Fibroblast of upper back skin (primary cell): ENCODE results near the gene ENOSF1.
"Not testable (repeated sequence)": the region's sequence is repeated elsewhere in the genome, so short reads cannot be mapped to it uniquely, and the experiment has no call there.

Experiments used
- DNase-seq: peaks from one replicate; pipeline ENCODE4 v3.0.0-alpha.2; 2013

ENOSF1 gene, protein sequence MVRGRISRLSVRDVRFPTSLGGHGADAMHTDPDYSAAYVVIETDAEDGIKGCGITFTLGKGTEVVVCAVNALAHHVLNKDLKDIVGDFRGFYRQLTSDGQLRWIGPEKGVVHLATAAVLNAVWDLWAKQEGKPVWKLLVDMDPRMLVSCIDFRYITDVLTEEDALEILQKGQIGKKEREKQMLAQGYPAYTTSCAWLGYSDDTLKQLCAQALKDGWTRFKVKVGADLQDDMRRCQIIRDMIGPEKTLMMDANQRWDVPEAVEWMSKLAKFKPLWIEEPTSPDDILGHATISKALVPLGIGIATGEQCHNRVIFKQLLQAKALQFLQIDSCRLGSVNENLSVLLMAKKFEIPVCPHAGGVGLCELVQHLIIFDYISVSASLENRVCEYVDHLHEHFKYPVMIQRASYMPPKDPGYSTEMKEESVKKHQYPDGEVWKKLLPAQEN

DNA sequence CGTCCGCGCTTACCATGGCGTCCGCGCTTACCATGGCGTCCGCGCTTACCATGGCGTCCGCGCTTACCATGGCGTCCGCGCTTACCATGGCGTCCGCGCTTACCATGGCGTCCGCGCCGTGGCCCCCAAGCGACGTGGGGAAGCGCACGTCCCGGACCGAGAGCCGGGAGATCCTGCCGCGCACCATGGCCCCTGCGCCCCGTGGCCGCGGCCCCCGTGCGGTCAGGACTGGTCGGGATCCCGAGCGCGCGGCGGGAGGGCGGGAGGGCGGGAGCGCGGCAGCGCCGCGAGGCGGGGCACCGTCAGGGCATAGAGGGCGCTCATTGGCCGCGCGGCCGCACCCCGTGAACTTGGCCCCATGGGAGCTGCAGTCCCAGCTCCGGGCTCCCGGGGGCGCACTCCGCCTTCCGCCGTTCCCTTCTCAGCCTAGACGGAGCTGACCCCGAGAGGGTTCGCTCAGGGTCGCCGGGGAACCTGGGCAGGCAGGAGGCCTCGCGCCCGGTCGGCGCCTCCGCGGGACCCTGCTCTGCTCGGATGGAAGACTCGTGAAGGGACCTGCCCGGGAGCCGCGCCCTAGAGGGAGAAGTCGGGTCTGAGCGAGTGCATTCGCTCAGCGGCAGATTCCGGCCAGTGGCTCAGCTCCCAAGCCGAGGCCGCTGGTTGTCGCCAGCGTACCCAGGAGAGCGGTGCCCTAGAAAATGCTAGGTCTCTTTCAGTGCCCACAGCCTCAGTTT lies at the start of gene ENOSF1:
TSS of gene ENOSF1 (minus strand) at position 230 of the 734 bp plus-strand sequence. CDS start at position 187, 43 bp downstream.
- DNase-seq, result peak; percentile 79

DNA sequence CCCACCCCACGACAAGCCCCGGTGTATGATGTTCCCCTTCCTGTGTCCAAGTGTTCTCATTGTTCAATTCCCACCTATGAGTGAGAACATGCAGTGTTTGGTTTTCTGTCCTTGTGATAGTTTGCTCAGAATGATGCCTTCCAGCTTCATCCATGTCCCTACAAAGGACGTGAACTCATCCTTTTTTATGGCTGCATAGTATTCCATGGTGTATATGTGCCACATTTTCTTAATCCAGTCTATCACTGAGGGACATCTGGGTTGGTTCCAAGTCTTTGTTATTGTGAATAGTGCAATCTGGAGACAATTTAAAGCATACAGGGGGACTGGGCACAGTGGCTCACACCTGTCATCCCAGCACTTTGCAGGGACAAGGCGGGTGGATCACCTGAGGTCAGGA lies 47.4 kb upstream of the ENOSF1 start:
- DNase-seq, result not testable (repeated sequence)

DNA sequence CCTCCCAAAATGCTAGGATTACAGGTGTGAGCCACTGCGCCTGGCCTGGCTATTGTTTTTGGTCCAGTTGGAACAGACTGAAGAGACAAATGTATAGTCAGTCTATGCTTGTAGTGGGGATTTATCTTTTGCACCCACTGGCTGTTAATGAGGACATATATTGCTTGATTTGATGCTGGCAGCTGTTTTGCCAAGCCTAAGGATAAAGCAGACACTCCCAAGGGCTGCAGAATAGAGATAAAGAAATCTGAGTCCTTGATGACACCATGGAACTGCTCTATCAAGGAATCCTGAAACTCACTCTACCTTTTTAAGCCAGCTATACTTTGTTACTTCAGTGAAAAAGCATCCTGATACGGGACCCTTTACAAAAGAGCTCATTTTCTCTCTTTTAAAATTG lies 43.1 kb upstream of the ENOSF1 start:
- DNase-seq, result no peak

DNA sequence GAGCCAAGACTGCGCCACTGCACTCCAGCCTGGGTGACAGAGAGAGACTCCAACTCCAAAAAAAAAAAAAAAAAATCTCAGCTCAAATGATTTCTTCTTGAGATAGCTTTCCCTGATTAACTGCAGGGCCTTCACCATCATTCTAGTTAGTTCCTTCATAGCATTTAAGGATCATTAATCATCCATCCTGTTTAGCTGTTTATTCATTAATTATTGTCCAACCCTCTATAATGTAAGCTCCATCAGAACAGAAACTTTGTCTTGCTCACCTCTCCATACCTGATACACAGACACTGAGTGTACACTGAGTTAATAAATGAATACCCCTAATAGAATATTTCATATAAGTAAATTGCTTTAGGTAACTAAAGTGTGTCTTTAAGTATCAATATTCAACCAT lies 42.2 kb upstream of the ENOSF1 start:
- DNase-seq, result no peak

DNA sequence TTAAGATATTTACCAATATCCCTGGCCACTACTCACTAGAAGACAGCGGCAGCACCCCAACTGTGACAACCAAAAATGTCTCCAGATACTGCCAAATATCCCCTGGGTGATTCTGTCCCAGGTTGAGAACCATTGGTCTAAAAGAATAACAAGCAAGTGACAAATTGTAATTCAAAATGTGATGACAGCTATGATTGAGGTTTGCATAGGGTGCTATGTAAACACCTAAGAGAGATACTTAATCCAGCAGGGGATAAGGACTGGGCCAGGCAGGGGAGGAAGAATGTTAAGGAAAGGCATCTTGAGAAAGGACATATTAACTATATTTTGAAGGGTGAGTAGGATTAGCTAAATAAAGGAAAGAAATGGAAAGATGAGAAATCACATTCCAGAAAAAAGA lies 38.0 kb upstream of the ENOSF1 start:
- DNase-seq, result no peak

DNA sequence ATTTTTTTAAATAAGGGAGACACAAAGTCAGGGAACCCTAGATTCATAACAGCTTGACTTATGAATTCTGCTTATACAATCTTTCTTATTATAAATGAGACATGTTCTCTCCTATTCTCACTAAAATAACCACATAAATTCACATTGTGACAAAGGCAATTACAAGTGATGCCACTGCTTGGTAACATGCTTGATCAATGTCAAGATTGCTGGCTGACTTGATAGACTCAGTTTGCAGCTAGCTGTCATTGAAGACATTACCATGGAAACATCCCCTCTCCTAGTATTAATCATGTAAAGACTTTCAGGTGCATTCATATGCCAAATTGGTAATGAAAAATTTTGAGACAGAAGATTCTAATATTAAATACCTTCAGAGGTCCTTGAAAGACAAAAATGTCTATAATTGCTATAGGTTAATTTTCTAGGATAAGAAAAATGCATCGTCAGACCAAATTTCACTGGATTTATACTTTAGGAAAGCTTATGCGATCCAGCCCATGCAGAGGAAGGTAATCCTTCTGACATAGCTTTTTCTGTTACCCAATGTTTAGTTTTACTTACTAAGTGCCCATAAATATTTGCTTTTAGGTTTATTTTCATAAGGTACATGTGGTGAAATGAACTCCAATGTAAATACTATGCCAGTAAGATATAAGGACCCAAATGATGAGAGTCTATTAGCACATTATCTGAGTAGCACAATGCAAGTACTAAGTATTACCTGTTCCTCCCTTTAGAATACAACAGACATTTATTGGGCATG lies 32.6 kb upstream of the ENOSF1 start:
- DNase-seq, result no peak

DNA sequence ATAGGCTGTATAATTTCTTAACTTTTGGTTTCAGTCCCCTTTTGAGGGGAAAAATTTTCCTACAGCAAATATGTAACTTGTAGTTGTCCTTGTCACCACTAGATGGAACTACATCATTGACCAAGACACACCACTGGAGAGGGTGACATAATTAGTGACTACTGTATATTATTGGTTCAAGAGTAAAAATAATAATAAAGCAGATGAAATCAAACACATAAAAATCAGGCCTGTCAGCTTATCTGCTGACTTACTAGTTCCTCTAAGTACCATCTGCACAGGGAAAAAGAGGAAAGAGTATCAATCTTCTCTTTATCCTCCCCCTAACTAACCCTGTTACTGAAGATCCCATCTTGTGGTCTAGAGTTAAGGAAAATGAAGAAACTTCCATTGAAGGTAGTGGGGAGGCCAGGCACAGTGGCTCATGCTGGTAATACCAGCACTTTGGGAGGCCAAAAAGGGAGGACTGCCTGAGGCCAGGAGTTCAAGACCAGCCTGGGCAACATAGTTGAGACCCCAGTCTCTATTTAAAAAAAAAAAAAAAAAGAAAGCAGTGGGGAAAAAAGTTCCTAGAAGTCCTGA lies 29.6 kb upstream of the ENOSF1 start:
- DNase-seq, result peak; percentile 39

DNA sequence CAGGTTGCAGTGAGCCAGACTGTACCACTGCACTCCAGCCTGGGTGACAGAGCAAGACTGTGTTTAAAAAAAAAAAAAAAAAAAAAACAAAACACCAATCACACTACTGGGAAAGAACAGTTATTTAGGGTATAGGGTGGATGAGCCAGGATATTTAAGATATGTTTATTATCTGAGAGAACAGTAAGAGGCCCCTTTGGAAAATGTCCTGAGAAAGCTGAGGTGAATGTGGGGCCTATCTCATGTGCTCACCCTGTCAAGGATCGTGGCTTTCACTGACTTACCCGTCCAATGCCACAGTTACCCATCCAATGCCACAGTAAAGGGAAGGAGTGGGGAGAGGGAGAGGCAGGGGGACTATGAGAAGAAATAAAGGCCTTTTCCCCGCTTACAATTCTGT lies 19.9 kb upstream of the ENOSF1 start:
- no peak for DNase-seq

DNA sequence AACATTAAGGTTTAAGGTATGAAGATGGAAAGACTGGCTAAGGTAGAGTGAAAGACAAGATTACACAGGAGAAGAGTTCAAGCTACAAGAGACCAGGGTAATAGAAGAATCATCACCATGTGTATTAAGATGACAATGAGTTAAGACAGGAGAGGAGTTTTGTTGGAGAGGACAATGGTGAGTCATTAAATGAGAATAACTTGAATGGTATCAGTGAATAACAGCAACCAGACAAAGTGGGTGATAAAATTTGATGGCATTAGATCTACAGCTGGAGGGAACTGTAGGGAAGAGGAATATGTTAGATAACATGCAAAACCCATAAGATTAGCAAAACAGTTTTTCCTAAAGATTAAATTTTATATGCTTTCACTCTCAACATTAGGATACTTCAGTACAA lies 18.8 kb upstream of the ENOSF1 start:
- peak; percentile 12 for DNase-seq

DNA sequence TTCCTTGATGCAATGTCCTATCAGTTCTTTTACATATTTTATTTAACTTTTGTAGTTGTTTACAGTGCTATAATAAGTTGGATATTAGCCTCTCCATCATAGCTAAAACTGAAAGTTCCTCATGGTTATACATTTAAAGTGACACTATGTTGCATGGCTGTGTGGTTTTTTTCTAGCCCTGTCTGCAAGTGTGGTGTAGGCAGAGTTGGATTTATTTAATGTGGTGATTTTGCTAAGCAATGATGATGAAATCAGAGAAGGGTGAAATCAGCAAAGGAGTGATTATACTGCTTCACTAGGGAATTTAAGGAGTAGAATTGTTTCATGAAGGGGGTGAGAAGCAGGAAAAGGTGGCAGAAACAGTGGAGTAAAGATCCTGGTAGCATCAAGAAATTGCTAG lies 18.3 kb upstream of the ENOSF1 start:
- DNase-seq, result no peak

DNA sequence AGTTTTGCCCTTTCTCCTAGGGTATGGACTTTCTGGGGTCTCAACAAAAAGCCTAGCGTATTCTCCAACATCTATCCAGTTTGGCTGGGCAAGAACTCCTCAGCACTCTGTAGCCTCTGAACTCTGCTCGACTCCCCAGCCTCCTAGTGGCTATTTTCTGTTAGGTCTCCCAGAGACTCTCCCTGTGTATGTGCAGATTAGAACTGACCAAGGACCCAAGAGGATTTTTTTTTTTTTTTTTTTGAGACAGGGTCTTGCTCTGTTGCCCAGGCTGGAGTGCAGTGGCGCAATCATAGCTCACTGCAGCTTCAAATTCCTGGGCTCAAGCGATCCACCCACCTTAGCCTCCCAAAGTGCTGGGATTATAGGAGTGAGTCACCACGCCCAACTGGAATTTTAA lies 17.7 kb upstream of the ENOSF1 start:
- DNase-seq, result not testable (repeated sequence)

DNA sequence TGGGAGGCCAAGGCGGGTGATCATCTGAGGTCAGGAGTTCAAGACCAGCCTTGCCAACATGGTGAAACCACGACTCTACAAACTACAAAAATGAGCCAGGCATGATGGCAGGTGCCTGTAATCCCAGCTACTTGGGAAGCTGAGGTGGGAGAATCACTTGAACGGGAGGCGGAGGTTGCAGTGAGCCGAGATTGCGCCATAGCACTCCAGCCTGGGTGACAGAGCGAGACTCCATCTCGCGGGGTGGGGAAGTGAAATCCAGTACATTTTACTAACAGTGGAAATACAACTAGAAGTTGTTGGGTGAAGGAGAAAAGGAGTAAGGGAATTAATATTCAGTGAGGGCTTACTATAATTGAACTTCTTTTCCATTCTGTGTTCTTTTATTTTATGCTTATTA lies 13.2 kb upstream of the ENOSF1 start:
- DNase-seq, result no peak

DNA sequence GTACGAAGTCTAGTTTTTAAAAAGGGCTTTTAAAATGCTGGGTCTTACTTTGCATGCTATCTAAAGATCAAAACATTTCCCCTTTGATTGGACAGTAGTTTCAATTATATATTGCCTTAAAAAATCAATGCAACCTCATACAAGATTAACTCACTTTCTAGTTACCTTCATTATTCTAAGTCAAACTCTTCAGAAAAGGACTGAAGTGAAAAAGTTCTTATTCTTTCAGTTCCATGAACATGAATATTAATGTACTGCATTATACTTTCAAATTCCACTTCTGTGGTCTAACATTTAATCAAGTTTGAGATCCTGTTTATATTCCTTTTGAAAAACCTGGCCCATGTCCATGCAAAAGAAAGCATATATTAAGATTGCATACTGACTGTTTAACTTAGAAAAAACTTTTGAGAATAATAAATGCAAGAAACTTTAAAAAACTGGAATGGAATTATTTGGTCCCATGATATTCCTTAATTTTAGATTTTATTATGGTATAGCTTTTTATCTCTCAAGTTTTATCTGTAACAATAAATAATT lies 11.2 kb upstream of the ENOSF1 start:
- DNase-seq, result no peak

DNA sequence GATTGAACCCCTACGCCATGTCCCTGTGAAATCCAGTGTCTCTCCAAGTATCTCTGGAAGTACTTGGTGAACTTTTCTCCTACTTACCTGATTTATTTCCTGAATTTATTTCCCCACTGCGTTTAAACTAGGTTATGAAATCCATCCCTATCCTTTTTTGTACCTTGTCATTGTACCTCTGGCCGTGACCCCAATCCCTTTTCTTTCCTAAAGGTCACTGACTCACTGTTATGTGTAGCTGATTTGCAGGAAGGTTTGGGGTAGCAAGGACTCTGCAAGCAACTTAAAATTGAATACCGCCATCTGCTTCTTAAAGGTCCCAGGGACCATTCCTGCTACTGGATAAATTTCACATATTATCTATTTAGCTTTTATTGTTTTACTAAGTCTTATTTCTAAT lies 4.6 kb upstream of the ENOSF1 start:
- DNase-seq, result no peak

DNA sequence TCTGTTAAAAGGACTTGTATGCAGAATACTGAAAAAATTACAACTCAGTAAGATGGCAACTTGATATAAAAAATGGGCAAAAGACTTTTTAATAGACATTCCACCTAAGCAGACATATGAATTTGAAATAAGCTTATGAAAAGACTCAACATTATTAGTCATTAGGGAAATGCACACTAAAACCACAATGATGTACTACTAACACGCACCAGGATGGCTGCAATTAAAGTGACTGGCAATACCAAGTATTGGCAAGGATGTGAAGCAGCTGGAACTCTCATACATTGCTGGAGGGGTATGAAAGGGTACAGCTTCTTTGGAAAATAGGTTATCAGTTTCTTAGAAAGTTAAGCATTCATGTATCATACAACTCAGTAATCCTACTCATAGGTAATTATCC lies 3.2 kb upstream of the ENOSF1 start:
- peak; percentile 71 for DNase-seq

DNA sequence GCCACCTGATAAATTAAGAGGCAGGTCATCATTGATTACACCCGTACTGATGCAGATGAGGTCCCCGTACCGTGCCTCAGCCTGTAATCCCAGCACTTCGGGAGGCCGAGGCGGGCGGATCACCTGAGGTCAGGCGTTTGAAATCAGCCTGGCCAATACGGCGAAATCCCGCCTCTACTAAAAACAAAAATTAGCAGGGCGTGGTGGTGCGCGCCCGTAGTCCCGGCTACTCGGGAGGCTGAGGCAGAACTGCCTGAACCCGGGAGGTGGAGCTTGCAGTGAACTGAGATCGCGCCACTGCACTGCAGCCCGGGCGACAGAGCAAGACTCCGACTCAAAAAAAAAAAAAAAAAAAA lies 683 bp upstream of the ENOSF1 start:
- no peak for DNase-seq

DNA sequence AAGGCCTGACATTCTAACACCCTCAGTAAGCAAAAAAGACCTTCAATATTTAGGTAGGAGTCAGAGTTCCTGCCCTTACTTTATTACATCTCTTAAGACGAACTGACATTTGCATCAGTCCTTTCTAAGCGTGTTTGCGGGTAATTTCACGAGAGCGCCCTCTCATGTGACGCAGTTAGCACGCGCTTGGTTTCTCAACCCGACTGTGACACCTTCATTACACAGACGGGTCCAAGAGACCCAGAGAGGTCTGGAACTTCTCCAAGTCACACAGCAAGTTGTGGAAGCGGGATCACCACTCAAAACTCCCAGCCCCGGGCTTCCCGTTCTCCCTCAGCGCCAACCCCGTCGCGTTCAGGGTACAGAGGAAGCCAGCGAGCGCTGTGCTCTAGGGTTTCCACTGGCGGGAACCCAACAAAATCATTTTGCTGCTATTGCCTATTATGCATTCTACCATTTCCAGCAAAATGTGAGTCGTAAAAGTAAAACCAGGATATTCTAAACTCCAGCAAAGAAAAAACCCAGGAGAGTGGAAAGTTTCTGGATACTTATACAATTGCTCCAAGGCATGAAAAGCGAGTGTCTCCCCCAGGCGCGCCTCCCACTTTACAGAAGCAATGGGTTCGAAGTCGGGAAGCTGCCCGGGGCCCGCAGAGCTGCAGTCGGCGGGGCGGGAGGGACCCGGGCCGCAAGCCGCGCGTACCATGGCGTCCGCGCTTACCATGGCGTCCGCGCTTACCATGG lies 601 bp downstream of the ENOSF1 start:
- peak; percentile 81 for DNase-seq

DNA sequence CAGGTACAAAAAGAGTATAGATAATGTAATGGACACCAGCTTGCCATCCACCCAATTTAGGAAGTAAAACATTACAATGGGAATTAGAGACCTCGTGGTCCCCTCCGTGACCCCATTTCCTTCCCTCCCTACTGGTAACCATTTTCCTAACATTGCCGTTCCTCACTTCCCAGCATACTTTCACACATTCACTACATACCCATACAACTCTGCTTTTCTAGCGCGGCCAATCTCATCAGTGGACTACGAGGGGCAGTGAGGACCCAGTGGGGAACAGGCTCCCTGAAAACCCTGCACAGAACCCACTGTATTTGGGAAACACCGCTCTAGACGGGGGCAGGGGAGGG lies 1.1 kb downstream of the ENOSF1 start:
- DNase-seq, result no peak

DNA sequence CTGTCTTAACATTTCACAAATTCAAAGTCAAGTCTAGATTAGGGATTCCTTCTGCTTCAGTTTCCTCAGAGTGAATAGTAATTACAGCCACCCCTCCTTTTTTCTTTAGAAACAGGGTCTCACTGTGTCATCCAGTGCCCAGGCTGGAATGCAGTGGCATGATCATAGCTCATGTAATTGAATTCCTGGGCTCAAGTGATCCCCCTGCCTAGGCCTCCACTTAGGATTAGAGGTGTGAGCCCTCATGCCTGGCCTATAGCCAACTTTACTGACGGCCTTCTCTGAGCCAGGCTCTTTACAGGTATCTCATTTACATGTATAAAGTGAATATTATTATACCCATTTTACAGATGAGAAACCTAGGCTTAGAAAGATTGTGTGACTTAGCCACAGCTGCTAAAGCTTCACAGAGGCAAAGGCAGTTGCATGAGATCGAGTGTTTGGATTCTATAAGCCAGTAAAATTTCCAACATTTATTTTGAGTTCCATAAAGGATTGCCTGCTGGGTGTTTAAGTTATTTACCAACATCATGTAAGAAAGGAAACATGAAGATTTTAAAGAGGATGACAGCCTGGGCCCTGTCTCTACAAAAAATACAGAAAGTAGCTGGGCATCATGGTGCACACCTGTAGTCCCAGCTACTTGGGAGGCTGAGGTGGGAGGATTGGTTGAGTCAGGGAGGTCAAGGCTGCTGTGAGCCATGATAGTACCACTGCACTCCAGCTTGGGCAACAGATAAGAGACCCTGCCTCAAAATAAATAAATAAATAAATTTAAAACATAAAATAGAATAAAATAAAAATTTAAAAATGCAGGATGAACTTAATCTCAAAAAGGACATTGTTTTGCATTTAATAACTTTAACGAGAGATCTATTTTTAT lies 1.8 kb downstream of the ENOSF1 start:
- no peak for DNase-seq

DNA sequence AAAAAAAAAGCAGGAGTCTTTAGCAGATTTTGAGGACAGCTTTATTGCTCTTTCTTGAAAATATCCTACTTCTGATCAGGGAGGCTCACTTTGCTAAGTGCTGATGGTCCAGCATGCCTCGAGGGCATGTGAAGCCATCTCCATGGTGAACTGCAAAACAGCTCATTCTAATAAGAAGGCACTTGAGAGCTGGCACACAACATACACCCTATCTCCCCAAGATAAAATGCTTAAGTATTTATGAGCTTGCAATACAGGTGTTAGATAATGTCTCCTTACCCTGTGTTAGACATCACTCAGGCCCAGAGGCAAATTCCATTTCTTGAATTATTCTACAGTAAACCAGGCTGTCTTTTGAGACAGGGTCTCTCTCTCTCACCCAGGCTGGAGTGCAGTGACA lies 2.7 kb downstream of the ENOSF1 start:
- no peak for DNase-seq

DNA sequence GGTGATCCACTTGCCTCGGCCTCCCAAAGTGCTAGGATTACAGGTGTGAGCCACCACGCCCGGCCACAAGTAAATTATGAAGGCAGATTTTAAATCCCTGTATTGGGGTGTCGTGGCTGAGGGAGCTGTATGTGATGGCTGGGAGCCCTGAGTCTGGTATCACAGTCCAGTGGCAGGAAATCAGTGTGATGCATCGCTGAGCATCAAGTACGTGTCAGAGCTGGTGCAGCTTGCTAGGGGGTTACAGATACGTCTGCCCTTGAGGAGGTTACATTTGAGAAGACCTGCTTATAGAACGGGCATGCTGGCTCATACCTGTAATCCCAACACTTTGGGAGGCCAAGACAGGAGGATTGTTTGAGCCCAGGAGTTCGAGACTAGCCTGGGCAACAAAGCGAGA lies 4.3 kb downstream of the ENOSF1 start:
- no peak for DNase-seq
